CD4-positive, alpha-beta memory T cell (primary cell): ENCODE data around the gene POLN. TPM values are rescaled to one million over a fixed set of nuclear protein-coding genes. Genes with fewer than 3 reads are reported as not detected.

ENCODE experiments used
- CTCF ChIA-PET: fragments of 350-600 bp; sonication (Branson Sonifier 250); formaldehyde crosslinking; loops from one replicate; lab custom pipeline; 2021; ENCODE audit warnings: inconsistent platforms; ENCODE audit not compliant: partially characterized antibody; lab: Charles Lee
- POLR2A ChIA-PET: fragments of 350-600 bp; sonication (Branson Sonifier 250); formaldehyde crosslinking; loops from one replicate; lab custom pipeline; 2021; ENCODE audit not compliant: partially characterized antibody; lab: Charles Lee
- DNase-seq, 5 donors: peaks; one replicate each; pipeline versions ENCODE4 v3.0.0 to v3.0.0-alpha.2; 2020 to 2022; ENCODE audit warnings: mixed read lengths in 1 of 5
- H3K27ac ChIP-seq: one replicate; pipeline ENCODE4 v1.7.0; 2013; ENCODE audit warnings: low read depth, low read length
- H3K27me3 ChIP-seq: 2 replicates; pipeline ENCODE4 v1.7.0; 2013; ENCODE audit warnings: mild to moderate bottlenecking, low read length, moderate library complexity; ENCODE audit not compliant: insufficient read depth
- H3K36me3 ChIP-seq: 2 replicates; pipeline ENCODE4 v1.7.0; 2013; ENCODE audit warnings: mild to moderate bottlenecking, low read length, moderate library complexity; ENCODE audit not compliant: insufficient read depth
- H3K4me1 ChIP-seq: 2 replicates; pipeline ENCODE4 v1.7.0; 2013; ENCODE audit warnings: mild to moderate bottlenecking, low read length, moderate library complexity; ENCODE audit not compliant: insufficient read depth
- H3K4me3 ChIP-seq, 2 donors: one replicate each; pipeline ENCODE4 v1.7.0; 2013; ENCODE audit warnings: low read length in 2 of 2, mild to moderate bottlenecking in 1 of 2
- H3K9me3 ChIP-seq, 2 donors: one replicate each; pipeline ENCODE4 v1.7.0; 2013; ENCODE audit warnings: low read length in 2 of 2, control low read depth in 1 of 2; ENCODE audit not compliant: control insufficient read depth in 1 of 2
- H3K27ac Mint-ChIP-seq, 7 donors: one replicate each; pipeline ENCODE4 v1.8.0; 2020 to 2021; ENCODE audit warnings: mixed read lengths in 7 of 7, mild to moderate bottlenecking in 6 of 7, inconsistent platforms in 3 of 7, moderate library complexity in 3 of 7
- H3K27me3 Mint-ChIP-seq, 2 donors: one replicate each; pipeline ENCODE4 v1.8.0; 2020 to 2021; ENCODE audit warnings: mixed read lengths in 2 of 2
- H3K36me3 Mint-ChIP-seq, 2 donors: one replicate each; pipeline ENCODE4 v1.8.0; 2020 to 2021; ENCODE audit warnings: mixed read lengths in 2 of 2, inconsistent platforms in 1 of 2, mild to moderate bottlenecking in 1 of 2
- H3K4me1 Mint-ChIP-seq, 4 donors: one replicate each; pipeline ENCODE4 v1.8.0; 2020 to 2021; ENCODE audit warnings: mixed read lengths in 4 of 4, mild to moderate bottlenecking in 1 of 4
- H3K4me3 Mint-ChIP-seq, 8 donors: one replicate each; pipeline ENCODE4 v1.8.0; 2020 to 2021; ENCODE audit warnings: mixed read lengths in 8 of 8, mild to moderate bottlenecking in 7 of 8, moderate library complexity in 6 of 8, inconsistent platforms in 3 of 8
- H3K9me3 Mint-ChIP-seq, 8 donors: one replicate each; pipeline ENCODE4 v1.8.0; 2020 to 2021; ENCODE audit warnings: mixed read lengths in 8 of 8, mild to moderate bottlenecking in 5 of 8, inconsistent platforms in 3 of 8, moderate library complexity in 1 of 8
- intact Hi-C: fragments of 100-400 bp; cut with micrococcal nuclease; formaldehyde crosslinking; loops from one replicate; pipeline ENCODE4 v1.15.1; 2023
- polyA plus RNA-seq, 2 donors: library from polyadenylated mRNA; unstranded; fragments of 300-500 nt; fragmentation: Illumina TruSeq; gene quantifications; one replicate each; pipeline ENCODE4 v1.2.3, GENCODE V29; 2021
- total RNA-seq, 2 experiments: library from RNA; stranded (reverse); gene quantifications; one replicate each; pipeline ENCODE4 v1.2.3, GENCODE V29; 2021

Gene POLN
- total and polyA plus RNA-seq, 4 experiments from 2014 or later = 0.24 to 4.4 (median 2.8) TPM

DNA sequence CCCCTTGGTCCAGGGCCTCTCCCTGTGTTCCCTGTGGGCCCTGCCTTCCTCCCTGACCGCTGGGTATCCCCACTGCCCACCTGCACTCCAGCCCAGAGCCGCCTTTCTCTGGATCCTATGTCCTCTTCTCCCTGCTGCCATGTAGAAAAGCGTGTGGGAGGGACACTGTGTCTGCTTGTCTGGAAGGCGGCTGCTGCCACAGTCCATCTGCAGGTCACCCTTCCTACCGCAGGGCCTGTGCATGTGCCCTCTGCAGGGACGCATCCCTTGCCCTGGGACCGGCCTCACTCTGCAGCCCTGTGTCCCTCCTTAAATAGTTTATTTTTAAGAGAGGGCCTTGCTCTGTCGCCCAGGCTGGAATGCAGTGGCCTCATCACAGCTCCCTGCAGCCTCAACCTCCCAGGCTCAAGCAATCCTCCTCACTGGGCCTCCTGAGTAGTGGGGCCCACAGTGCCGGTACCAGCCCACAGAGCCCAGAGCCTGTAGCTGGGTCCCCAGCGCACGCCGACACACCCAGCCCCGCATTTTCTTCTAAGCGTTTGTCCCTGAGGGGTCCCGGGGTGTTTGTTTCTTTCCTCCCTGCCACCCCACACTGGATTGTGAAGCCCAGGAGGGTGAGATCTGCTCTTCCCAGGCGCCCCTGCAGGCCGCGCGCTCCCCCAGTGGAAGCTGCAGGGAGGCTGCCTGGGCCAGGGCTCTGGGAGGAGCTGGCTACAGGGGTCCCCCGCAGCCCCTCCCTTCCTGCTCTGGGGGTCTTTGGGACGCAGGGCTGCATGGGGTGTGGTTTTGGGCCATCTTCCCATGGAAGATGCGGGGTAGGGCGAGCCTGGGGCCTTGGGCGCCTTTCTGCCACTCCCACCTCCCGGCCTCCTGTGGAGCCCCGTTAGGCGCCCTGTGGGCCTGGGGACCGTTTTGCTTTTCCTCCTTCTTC is 195.6 kb downstream of the POLN start:
- Mint-ChIP-seq H3K27me3 (peaks cover 7 to 23% of the 10 kb centered on the region in 2 donors), H3K36me3 (no peaks in the 10 kb centered on the region), H3K4me1 (peaks cover 0 to 1% (median 0%) of the 10 kb centered on the region in 4 donors), H3K27ac (no peak overlapping the region), H3K4me3 (peak overlapping the region in 1 of 8 donors; percentile 20), H3K9me3 (no peaks in the 10 kb centered on the region)
- Histone ChIP-seq H3K4me3 (no peak overlapping the region), H3K27me3 (no peaks in the 10 kb centered on the region), H3K27ac (no peak overlapping the region), H3K36me3 (no peaks in the 10 kb centered on the region), H3K9me3 (no peaks in the 10 kb centered on the region), H3K4me1 (peaks cover 10% of the 10 kb centered on the region)
- no peak for DNase-seq
- POLR2A ChIA-PET = no interaction called here
- intact Hi-C loops = no loop called here
- CTCF ChIA-PET = no interaction called here

GRCh38 chr4:2045518-2045951 is 196.4 kb downstream of the POLN start:
- no peaks in the 10 kb centered on the region for H3K27me3 ChIP-seq
- H3K27ac Mint-ChIP-seq = no peak overlapping the region
- peaks cover 0 to 1% (median 0%) of the 10 kb centered on the region in 4 donors for H3K4me1 Mint-ChIP-seq
- H3K9me3 ChIP-seq = no peaks in the 10 kb centered on the region
- CTCF ChIA-PET = no interaction called here
- no peak overlapping the region for H3K27ac ChIP-seq
- H3K36me3 Mint-ChIP-seq = no peaks in the 10 kb centered on the region
- peaks cover 4 to 16% of the 10 kb centered on the region in 2 donors for H3K27me3 Mint-ChIP-seq
- POLR2A ChIA-PET = no interaction called here
- no peaks in the 10 kb centered on the region for H3K36me3 ChIP-seq
- peak overlapping the region in 1 of 8 donors; percentile 15 for H3K4me3 Mint-ChIP-seq
- DNase-seq = no peak
- intact Hi-C loops = no loop called here
- H3K9me3 Mint-ChIP-seq = no peaks in the 10 kb centered on the region
- H3K4me1 ChIP-seq = peaks cover 12% of the 10 kb centered on the region
- no peak overlapping the region for H3K4me3 ChIP-seq

DNA sequence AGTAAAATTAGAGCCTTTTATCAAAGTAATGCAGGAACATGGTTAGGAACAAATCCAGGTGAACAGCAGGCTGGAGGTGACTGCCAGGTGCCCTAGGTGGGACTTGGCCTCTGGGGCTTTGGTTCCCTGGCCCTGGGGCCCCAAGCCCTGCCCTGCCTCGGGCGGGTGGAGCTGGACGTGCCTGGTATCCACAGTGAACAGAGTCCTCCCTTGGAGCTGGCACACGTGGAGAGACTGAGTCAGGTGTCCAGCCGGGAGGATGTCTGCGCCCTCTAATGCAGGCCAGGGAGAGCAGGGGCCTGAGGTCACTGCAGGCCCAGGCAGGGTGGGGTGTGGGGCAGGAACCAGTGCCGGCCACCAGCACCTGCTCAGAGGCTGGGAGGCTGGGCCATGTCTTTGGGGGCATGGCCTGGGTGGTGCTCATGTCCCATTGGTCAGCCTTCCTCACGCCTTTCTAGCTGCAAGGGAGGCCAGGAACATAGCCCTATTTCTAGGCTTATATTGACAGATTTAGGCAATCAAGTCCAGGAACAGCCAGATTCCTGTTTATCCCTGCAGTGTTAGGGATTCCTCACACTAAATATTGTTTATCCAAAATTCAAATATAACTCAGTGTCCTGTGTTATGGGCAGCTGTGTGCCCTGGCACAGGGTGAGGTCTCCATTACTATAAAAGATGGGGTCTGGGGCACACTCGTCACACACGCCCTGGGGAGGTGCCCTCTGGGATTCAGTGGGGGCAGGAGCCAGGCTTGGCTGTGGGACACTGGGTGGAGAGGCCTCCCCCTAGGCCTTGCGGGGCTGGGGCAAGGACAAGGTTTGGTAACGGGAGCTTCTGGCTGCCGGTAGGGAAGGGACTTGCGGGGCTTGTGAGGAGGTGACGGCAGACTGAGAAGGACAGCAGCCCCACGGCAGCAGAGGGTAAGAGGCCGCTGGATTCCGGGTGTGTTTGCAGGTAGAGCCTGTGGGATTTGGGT is 197.1 kb downstream of the POLN start:
- Histone ChIP-seq H3K4me3 (no peak overlapping the region), H3K4me1 (peaks cover 12% of the 10 kb centered on the region), H3K27me3 (no peaks in the 10 kb centered on the region), H3K9me3 (no peaks in the 10 kb centered on the region), H3K36me3 (no peaks in the 10 kb centered on the region), H3K27ac (no peak overlapping the region)
- H3K4me1 Mint-ChIP-seq = peaks cover 0 to 4% (median 3%) of the 10 kb centered on the region in 4 donors
- H3K4me3 Mint-ChIP-seq = peak overlapping the region in 2 of 8 donors; percentile 9 to 15
- no peak for DNase-seq
- no peaks in the 10 kb centered on the region for H3K9me3 Mint-ChIP-seq
- peaks cover 4 to 12% of the 10 kb centered on the region in 2 donors for H3K27me3 Mint-ChIP-seq
- POLR2A ChIA-PET = interaction anchor here (1.6 kb wide), 1 partner anchor 35 kb away, joined by 7 read pairs; no protein-coding TSS in a partner anchor
- CTCF ChIA-PET = no interaction called here
- no peaks in the 10 kb centered on the region for H3K36me3 Mint-ChIP-seq
- H3K27ac Mint-ChIP-seq = no peak overlapping the region
- intact Hi-C loops = no loop called here

- Mint-ChIP-seq H3K4me1 (peaks cover 0 to 7% (median 5%) of the 10 kb centered on the region in 4 donors), H3K27ac (no peak overlapping the region), H3K4me3 (peak overlapping the region in 5 of 8 donors; percentile 21 to 64 (median 39)), H3K36me3 (no peaks in the 10 kb centered on the region), H3K9me3 (no peaks in the 10 kb centered on the region), H3K27me3 (peaks cover 5 to 11% of the 10 kb centered on the region in 2 donors)
- intact Hi-C loops = no loop called here
- Histone ChIP-seq H3K27ac (no peak overlapping the region), H3K4me3 (no peak overlapping the region), H3K27me3 (no peaks in the 10 kb centered on the region), H3K9me3 (no peaks in the 10 kb centered on the region), H3K36me3 (no peaks in the 10 kb centered on the region), H3K4me1 (peaks cover 12% of the 10 kb centered on the region)
- no peak for DNase-seq
- POLR2A ChIA-PET = interaction anchor here (1.6 kb wide), 1 partner anchor 35 kb away, joined by 7 read pairs; no protein-coding TSS in a partner anchor
- CTCF ChIA-PET = no interaction called here
Observed at GRCh38 chr4:2044119-2044485, 197.8 kb downstream of the POLN start.

- Histone ChIP-seq H3K36me3 (no peaks in the 10 kb centered on the region), H3K9me3 (no peaks in the 10 kb centered on the region), H3K4me3 (no peak overlapping the region), H3K27me3 (no peaks in the 10 kb centered on the region), H3K4me1 (peaks cover 12% of the 10 kb centered on the region), H3K27ac (no peak overlapping the region)
- Mint-ChIP-seq H3K36me3 (no peaks in the 10 kb centered on the region), H3K27me3 (peaks cover 9 to 15% of the 10 kb centered on the region in 2 donors), H3K27ac (no peak overlapping the region), H3K9me3 (no peaks in the 10 kb centered on the region), H3K4me3 (peak overlapping the region in 6 of 8 donors; percentile 46 to 81 (median 59)), H3K4me1 (peaks cover 0 to 7% (median 5%) of the 10 kb centered on the region in 4 donors)
- ChIA-PET POLR2A (interaction anchor here (1.6 kb wide), 1 partner anchor 34 kb away, joined by 7 read pairs; no protein-coding TSS in a partner anchor), CTCF (no interaction called here)
- intact Hi-C loops = no loop called here
- DNase-seq = no peak
Observed at GRCh38 chr4:2043396-2044118, 198.4 kb downstream of the POLN start.

GRCh38 chr4:2042947-2043395 is 198.9 kb downstream of the POLN start:
- POLR2A ChIA-PET = interaction anchor here (1.6 kb wide), 1 partner anchor 33 kb away, joined by 7 read pairs; no protein-coding TSS in a partner anchor
- peak overlapping the region in 1 of 7 donors; percentile 25 for H3K27ac Mint-ChIP-seq
- intact Hi-C loops = no loop called here

More at GRCh38 chr4:2042947-2043395, 198.9 kb downstream of the POLN start:
- H3K9me3 ChIP-seq = no peaks in the 10 kb centered on the region
- H3K4me3 ChIP-seq = peak overlapping the region in 1 of 2 donors; percentile 24
- no peak for DNase-seq
- peaks cover 12% of the 10 kb centered on the region for H3K4me1 ChIP-seq
- H3K27me3 ChIP-seq = no peaks in the 10 kb centered on the region
- CTCF ChIA-PET = no interaction called here
- peaks cover 8 to 13% of the 10 kb centered on the region in 2 donors for H3K27me3 Mint-ChIP-seq
- H3K9me3 Mint-ChIP-seq = no peaks in the 10 kb centered on the region
- peaks cover 0 to 7% (median 5%) of the 10 kb centered on the region in 4 donors for H3K4me1 Mint-ChIP-seq
- no peaks in the 10 kb centered on the region for H3K36me3 Mint-ChIP-seq
- no peak overlapping the region for H3K27ac ChIP-seq
- H3K36me3 ChIP-seq = no peaks in the 10 kb centered on the region
- H3K4me3 Mint-ChIP-seq = peak overlapping the region; percentile 44 to 82 (median 75)
